Panc1 (cell line): ENCODE results near the gene DAZAP1. TPM values are rescaled to one million over a fixed set of nuclear protein-coding genes. Genes with fewer than 3 reads are reported as not detected.

ENCODE experiments used
- ATAC-seq: fragments of 200-7000 bp; cut with Tn5 transposase; 2 replicates; pipeline ENCODE4 v1.9.1; 2020; ENCODE audit warnings: mild to moderate bottlenecking, moderate library complexity
- BruUV-seq: library from RNA; stranded (reverse); fragments of 400-500 nt; replicated peaks from 2 replicates; lab custom pipeline; 2021; lab: Mats Ljungman, UMichigan
- CTCF ChIA-PET: fragments of 300-600 bp; sonication (Branson Sonifier 250); formaldehyde crosslinking; loops from one replicate; lab custom pipeline; 2022; ENCODE audit warnings: antibody characterized with exemption; lab: Charles Lee
- POLR2A ChIA-PET: fragments of 300-600 bp; sonication (Branson Sonifier 250); formaldehyde crosslinking; loops from one replicate; lab custom pipeline; 2022; ENCODE audit warnings: antibody characterized with exemption; lab: Charles Lee
- DNase-seq: peaks from one replicate; pipeline ENCODE4 v3.0.0-alpha.2; 2010; ENCODE audit warnings: low read depth, low spot score
- H3K27ac ChIP-seq: 2 replicates; pipeline ENCODE4 v1.5.1; 2011; ENCODE audit warnings: mild to moderate bottlenecking, low read length, inconsistent platforms
- H3K27me3 ChIP-seq: fragments of 200-500 bp; sonication (Bioruptor generic); 2 replicates; pipeline ENCODE4 v1.6.0; 2014; ENCODE audit warnings: low read length, inconsistent platforms; ENCODE audit not compliant: control insufficient read depth, insufficient read depth
- H3K36me3 ChIP-seq: fragments of 200-500 bp; sonication (Bioruptor generic); 2 replicates; pipeline ENCODE4 v1.5.1; 2014; ENCODE audit warnings: inconsistent platforms, mild to moderate bottlenecking, low read length, moderate library complexity; ENCODE audit not compliant: control insufficient read depth, insufficient read depth
- H3K4me1 ChIP-seq: 2 replicates; pipeline ENCODE4 v1.5.1; 2011; ENCODE audit warnings: inconsistent platforms, mild to moderate bottlenecking, low read length, moderate library complexity; ENCODE audit not compliant: control insufficient read depth, insufficient read depth
- H3K4me3 ChIP-seq, 2 experiments: 2 replicates each; pipeline ENCODE4 v1.5.1; 2011 to 2012; ENCODE audit warnings: low read depth in 2 of 2, low read length in 2 of 2, mild to moderate bottlenecking in 2 of 2, inconsistent platforms in 1 of 2, moderate library complexity in 1 of 2
- H3K9me3 ChIP-seq: fragments of 200-500 bp; sonication (Bioruptor generic); 2 replicates; pipeline ENCODE4 v1.5.1; 2014; ENCODE audit warnings: low read depth, mild to moderate bottlenecking, inconsistent platforms, low read length, moderate library complexity; ENCODE audit not compliant: control insufficient read depth, insufficient read depth
- POLR2AphosphoS5 ChIP-seq: IDR thresholded peaks from 2 replicates; pipeline ENCODE4 v1.6.1; 2012; ENCODE audit warnings: mild to moderate bottlenecking, low read depth, low read length, moderate library complexity
- SIN3A ChIP-seq: IDR thresholded peaks from 2 replicates; pipeline ENCODE4 v1.6.1; 2012; ENCODE audit warnings: low read depth, mild to moderate bottlenecking, low read length, moderate library complexity, borderline replicate concordance; ENCODE audit not compliant: insufficient read depth
- TCF7L2 ChIP-seq: IDR thresholded peaks from 2 replicates; pipeline ENCODE4 v1.6.1; 2011; ENCODE audit warnings: mild to moderate bottlenecking, low read depth, low read length, inconsistent platforms
- in situ Hi-C: cut with HindIII; loops from 2 replicates; pipeline ENCODE4 v1.10.0; 2016; ENCODE audit warnings: low sequenced_read_pairs, low pct_unique_long_range_greater_than_20kb
- intact Hi-C: fragments of 100-400 bp; cut with micrococcal nuclease; formaldehyde crosslinking; loops from one replicate; pipeline ENCODE4 v1.10.0; 2022; ENCODE audit not compliant: unreplicated experiment
- total RNA-seq: library from RNA; stranded (reverse); gene quantifications from one replicate; pipeline ENCODE4 v1.2.1, GENCODE V29; 2021; ENCODE audit not compliant: unreplicated experiment
- TF ChIP-seq, protein P1 (sequence below): fragments of 450-650 bp; IDR thresholded peaks from 2 replicates; pipeline ENCODE4 v1.5.1; 2017; ENCODE audit warnings: mild to moderate bottlenecking
- TF ChIP-seq, protein P2 (sequence below), 2 experiments: IDR thresholded peaks; 2 replicates each; pipeline ENCODE4 v1.6.1; 2011 to 2012; ENCODE audit warnings: low read depth in 2 of 2, control low read depth in 1 of 2, low read length in 1 of 2, mild to moderate bottlenecking in 1 of 2, moderate library complexity in 1 of 2; ENCODE audit not compliant: insufficient read depth in 1 of 2

Gene DAZAP1
- total RNA-seq, 1 experiment from 2014 or later: 195 TPM

DNA sequence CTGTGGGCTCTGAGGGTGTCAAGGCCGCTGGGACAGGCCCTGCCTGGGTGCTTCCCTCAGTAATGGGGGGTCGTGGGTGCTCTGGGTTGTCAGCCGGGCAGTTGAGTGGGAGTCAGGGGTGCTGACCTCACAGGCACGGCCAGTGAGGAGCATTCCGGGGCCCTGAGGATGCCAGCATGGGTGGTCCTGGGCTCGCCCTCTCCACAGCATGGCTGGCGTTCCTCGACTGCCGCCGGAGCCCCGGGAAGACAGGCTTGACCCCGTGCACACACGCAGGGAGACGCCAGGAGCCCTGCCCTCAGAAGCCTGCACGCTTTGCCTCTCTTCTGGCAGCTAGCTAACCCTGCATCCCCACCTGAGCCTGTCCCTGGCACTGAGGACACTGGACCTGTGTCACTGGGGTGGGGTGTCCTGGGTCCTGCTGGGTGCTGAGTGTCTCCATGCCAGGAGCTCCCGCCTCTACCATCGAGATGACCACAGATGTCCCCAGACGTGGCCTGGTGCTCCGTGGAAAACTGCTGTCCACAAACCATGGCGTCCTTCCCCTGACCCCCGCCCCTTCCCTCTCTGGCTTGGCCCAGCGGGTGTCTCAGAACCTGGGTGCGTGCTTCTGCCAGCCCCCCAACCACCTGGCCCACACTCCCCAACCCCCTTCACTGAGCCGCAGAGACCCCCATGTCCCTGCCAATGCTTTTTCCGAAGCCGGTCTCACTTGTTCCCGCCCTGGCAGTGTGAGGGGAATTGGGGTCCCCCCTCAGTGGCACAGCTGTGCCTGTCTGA lies 28.1 kb upstream of the DAZAP1 start:
- intact Hi-C loops: loop anchor here (10.0 kb wide), 1 partner anchor 105 kb away; the partner anchor contains the start of gene FAM174C

DNA sequence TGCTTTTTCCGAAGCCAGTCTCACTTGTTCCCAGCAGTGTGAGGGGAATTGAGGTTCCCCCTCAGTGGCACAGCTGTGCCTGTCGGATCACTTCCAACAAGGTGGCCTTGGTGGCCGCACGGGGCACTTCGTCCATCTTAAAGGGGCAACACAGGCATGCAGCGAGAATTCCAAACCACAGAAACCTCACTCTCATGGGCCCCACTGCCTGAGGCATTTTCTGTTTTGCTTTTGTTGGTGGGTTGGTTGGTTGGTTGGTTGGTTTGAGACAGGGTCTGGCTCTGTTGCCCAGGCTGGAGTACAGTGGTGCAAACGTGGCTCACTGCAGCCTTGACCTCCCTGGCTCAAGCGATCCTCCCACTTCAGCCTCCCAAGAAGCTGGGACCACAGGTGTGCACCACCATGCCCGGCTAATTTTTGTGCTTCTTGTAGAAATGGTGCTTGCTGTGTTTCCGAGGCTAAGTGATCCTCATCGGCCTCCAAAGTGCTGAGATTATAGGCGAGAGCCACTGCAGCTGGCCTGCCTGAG lies 27.4 kb upstream of the DAZAP1 start:
- TF ChIP-seq, protein P1, sequence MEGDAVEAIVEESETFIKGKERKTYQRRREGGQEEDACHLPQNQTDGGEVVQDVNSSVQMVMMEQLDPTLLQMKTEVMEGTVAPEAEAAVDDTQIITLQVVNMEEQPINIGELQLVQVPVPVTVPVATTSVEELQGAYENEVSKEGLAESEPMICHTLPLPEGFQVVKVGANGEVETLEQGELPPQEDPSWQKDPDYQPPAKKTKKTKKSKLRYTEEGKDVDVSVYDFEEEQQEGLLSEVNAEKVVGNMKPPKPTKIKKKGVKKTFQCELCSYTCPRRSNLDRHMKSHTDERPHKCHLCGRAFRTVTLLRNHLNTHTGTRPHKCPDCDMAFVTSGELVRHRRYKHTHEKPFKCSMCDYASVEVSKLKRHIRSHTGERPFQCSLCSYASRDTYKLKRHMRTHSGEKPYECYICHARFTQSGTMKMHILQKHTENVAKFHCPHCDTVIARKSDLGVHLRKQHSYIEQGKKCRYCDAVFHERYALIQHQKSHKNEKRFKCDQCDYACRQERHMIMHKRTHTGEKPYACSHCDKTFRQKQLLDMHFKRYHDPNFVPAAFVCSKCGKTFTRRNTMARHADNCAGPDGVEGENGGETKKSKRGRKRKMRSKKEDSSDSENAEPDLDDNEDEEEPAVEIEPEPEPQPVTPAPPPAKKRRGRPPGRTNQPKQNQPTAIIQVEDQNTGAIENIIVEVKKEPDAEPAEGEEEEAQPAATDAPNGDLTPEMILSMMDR: no peak
- TF ChIP-seq TCF7L2: no peak
- TF ChIP-seq SIN3A: no peak
- TF ChIP-seq, protein P2, sequence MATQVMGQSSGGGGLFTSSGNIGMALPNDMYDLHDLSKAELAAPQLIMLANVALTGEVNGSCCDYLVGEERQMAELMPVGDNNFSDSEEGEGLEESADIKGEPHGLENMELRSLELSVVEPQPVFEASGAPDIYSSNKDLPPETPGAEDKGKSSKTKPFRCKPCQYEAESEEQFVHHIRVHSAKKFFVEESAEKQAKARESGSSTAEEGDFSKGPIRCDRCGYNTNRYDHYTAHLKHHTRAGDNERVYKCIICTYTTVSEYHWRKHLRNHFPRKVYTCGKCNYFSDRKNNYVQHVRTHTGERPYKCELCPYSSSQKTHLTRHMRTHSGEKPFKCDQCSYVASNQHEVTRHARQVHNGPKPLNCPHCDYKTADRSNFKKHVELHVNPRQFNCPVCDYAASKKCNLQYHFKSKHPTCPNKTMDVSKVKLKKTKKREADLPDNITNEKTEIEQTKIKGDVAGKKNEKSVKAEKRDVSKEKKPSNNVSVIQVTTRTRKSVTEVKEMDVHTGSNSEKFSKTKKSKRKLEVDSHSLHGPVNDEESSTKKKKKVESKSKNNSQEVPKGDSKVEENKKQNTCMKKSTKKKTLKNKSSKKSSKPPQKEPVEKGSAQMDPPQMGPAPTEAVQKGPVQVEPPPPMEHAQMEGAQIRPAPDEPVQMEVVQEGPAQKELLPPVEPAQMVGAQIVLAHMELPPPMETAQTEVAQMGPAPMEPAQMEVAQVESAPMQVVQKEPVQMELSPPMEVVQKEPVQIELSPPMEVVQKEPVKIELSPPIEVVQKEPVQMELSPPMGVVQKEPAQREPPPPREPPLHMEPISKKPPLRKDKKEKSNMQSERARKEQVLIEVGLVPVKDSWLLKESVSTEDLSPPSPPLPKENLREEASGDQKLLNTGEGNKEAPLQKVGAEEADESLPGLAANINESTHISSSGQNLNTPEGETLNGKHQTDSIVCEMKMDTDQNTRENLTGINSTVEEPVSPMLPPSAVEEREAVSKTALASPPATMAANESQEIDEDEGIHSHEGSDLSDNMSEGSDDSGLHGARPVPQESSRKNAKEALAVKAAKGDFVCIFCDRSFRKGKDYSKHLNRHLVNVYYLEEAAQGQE (IDR thresholded peaks at IDR 0.05; ENCODE audit: insufficient read depth in 1 of 2, low read depth in 2 of 2, low read length in 1 of 2): no peak
- no peak for TF ChIP-seq POLR2AphosphoS5
- CTCF ChIA-PET: no interaction called here

More for the DNA sequence above, 28.1 kb upstream of the DAZAP1 start:
- TF ChIP-seq POLR2AphosphoS5 (no peak), SIN3A (no peak), TCF7L2 (no peak)
- TF ChIP-seq, protein P2 (IDR thresholded peaks at IDR 0.05; ENCODE audit: insufficient read depth in 1 of 2, low read depth in 2 of 2, low read length in 1 of 2): no peak
- TF ChIP-seq, protein P1: no peak
- Histone ChIP-seq H3K27me3 (no peaks in the 10 kb centered on the region), H3K4me3 (no peak overlapping the region), H3K27ac (no peak overlapping the region), H3K9me3 (no peaks in the 10 kb centered on the region), H3K4me1 (no peaks in the 10 kb centered on the region), H3K36me3 (peaks cover 4% of the 10 kb centered on the region; the same call in 1 of the 2 replicates)
- ChIA-PET POLR2A (no interaction called here), CTCF (no interaction called here)
- DNase-seq (no peak), ATAC-seq (no peak)
- BruUV-seq: no TSS peak
- in situ Hi-C loops: no loop called here

More for the DNA sequence above, 27.4 kb upstream of the DAZAP1 start:
- no peak overlapping the region for H3K4me3 ChIP-seq
- POLR2A ChIA-PET: no interaction called here
- in situ Hi-C loops (no loop called here), intact Hi-C loops (loop anchor here (10.0 kb wide), 1 partner anchor 105 kb away; the partner anchor contains the start of gene FAM174C)
- no peaks in the 10 kb centered on the region for H3K27me3 ChIP-seq
- DNase-seq: no peak
- BruUV-seq: no TSS peak
- H3K27ac ChIP-seq: no peak overlapping the region
- ATAC-seq: no peak
- no peaks in the 10 kb centered on the region for H3K4me1 ChIP-seq
- peaks cover 4% of the 10 kb centered on the region; the same call in 1 of the 2 replicates for H3K36me3 ChIP-seq
- no peaks in the 10 kb centered on the region for H3K9me3 ChIP-seq
